Iris pigment epithelial cell (primary cell): ENCODE measurements around the gene DBP.
"Not testable (repeated sequence)": the region's sequence is repeated elsewhere in the genome, so short reads cannot be mapped to it uniquely, and the experiment has no call there.

Experiments
- DNase-seq: peaks from one replicate; pipeline ENCODE4 v3.0.0-alpha.2; 2011; ENCODE audit warnings: low read depth

Gene DBP

GRCh38 chr19:48639483-48640375 is 2.5 kb upstream of the DBP start:
- DNase-seq, result no peak

GRCh38 chr19:48638831-48639381 is 1.7 kb upstream of the DBP start:
- DNase-seq, result no peak

- peak; percentile 97 for DNase-seq
Observed at GRCh38 chr19:48637948-48638830, 1.0 kb upstream of the DBP start.

GRCh38 chr19:48637449-48637947 is 319 bp upstream of the DBP start:
- peak; percentile 99 for DNase-seq

- no peak for DNase-seq
Observed at GRCh38 chr19:48635966-48636858, 967 bp downstream of the DBP start.

- DNase-seq, result no peak
Observed at GRCh38 chr19:48635263-48635965, 1.8 kb downstream of the DBP start.

GRCh38 chr19:48634424-48635262 is 2.5 kb downstream of the DBP start:
- DNase-seq, result peak; percentile 93

GRCh38 chr19:48634036-48634342 is 3.2 kb downstream of the DBP start:
- DNase-seq, result no peak

- DNase-seq, result no peak
Observed at GRCh38 chr19:48633148-48634035, 3.8 kb downstream of the DBP start.

GRCh38 chr19:48632692-48633147 is 4.5 kb downstream of the DBP start:
- no peak for DNase-seq

GRCh38 chr19:48632286-48632685 is 4.9 kb downstream of the DBP start:
- not testable (repeated sequence) for DNase-seq

- DNase-seq, result no peak
Observed at GRCh38 chr19:48631225-48631624, 6.0 kb downstream of the DBP start.

GRCh38 chr19:48630296-48631063 is 6.7 kb downstream of the DBP start:
- peak; percentile 46 for DNase-seq

- DNase-seq, result peak; percentile 67
Observed at GRCh38 chr19:48629599-48630295, 7.4 kb downstream of the DBP start.

- no peak for DNase-seq
Observed at GRCh38 chr19:48629297-48629598, 7.9 kb downstream of the DBP start.

GRCh38 chr19:48628486-48629296 is 8.5 kb downstream of the DBP start:
- DNase-seq, result no peak

- DNase-seq, result no peak
Observed at GRCh38 chr19:48627865-48628314, 9.3 kb downstream of the DBP start.
